Psoas muscle (tissue), 8 donors: ENCODE measurements around the gene GSTA5. TPM values are rescaled to one million over a fixed set of nuclear protein-coding genes. Genes with fewer than 3 reads are reported as not detected.
"Not testable (repeated sequence)": the region's sequence is repeated elsewhere in the genome, so short reads cannot be mapped to it uniquely, and the experiment has no call there.

Source experiments
- ATAC-seq, 4 donors: fragments of 200-7000 bp; cut with Tn5 transposase; one replicate each; pipeline ENCODE4 v1.9.1; 2020; ENCODE audit warnings: moderate library complexity in 3 of 4, mild to moderate bottlenecking in 2 of 4
- DNase-seq, 2 donors: peaks; one replicate each; pipeline ENCODE4 v3.0.0-alpha.2; 2020
- H3K27ac ChIP-seq: fragments of 200-600 bp; one replicate; pipeline ENCODE4 v1.8.0; 2022
- H3K27me3 ChIP-seq, 3 donors: fragments of 200-600 bp in 1 of 3; one replicate each; pipeline versions ENCODE4 v1.6.1 to v1.8.0; 2013 to 2022; ENCODE audit warnings: low read length in 2 of 3, mild to moderate bottlenecking in 2 of 3, moderate library complexity in 1 of 3; ENCODE audit not compliant: insufficient read depth in 3 of 3
- H3K36me3 ChIP-seq, 2 donors: fragments of 200-600 bp in 1 of 2; one replicate each; pipeline versions ENCODE4 v1.6.1 to v1.8.0; 2013 to 2022; ENCODE audit warnings: low read depth in 1 of 2, mild to moderate bottlenecking in 1 of 2, moderate library complexity in 1 of 2; ENCODE audit not compliant: insufficient read depth in 1 of 2
- H3K4me1 ChIP-seq: fragments of 200-600 bp; one replicate; pipeline ENCODE4 v1.8.0; 2022
- H3K4me3 ChIP-seq: fragments of 200-600 bp; one replicate; pipeline ENCODE4 v1.8.0; 2022; ENCODE audit warnings: mild to moderate bottlenecking
- H3K9me3 ChIP-seq: fragments of 200-600 bp; one replicate; pipeline ENCODE4 v1.8.0; 2022
- CTCF ChIP-seq: fragments of 200-600 bp; IDR thresholded peaks from one replicate; pipeline ENCODE4 v1.8.0; 2022; ENCODE audit warnings: antibody characterized with exemption
- WGBS, 3 donors: extraction: QIAGEN DNeasy Blood & Tissue Kit; methylation state at CpG; one replicate each; pipeline versions ENCODE4 v1.1.6 to v1.1.7; 2013; 5-methylcytosine and 5-hydroxymethylcytosine counted together
- intact Hi-C, 2 donors: fragments of 100-400 bp; cut with DNase I; formaldehyde crosslinking; loops; one replicate each; pipeline versions ENCODE4 v1.11.0 to v1.14.2; 2022
- polyA plus RNA-seq, 3 donors: library from polyadenylated mRNA; stranded (reverse); fragments of 200-250 nt; gene quantifications; one replicate each; pipeline ENCODE4 v1.2.3, GENCODE V29; 2013
- total RNA-seq, 4 donors: library from RNA; stranded (reverse); fragmentation: NEBNext Ultra II Directional in 2 of 4; extraction: Animal tissue kit (Norgen Biotek cat#: 25700) in 2 of 4; gene quantifications; one replicate each; pipeline versions ENCODE4 v1.2.1 to v1.2.4, GENCODE V29; 2021 to 2023
- donor health status: healthy with polysubstance abuse.
- donor health status: DM: no; HTN: no; CAD: no; lungs with moderate emphysema.
- donor health status: Bipolar disorder and iron deficiency.
- donor health status: healthy.
- donor health status: DM: yes; HTN: yes; CAD: no.
- donor health status: DM: no; HTN: no; CAD: no.
- donor health status: DM: no; HTN: no; CAD: no.
- donor health status: DM: yes; HTN: yes; CAD: no.

Gene GSTA5
- total and polyA plus RNA-seq, 7 donors: not detected

- H3K36me3 ChIP-seq: no peaks in the 10 kb centered on the region
- no peak overlapping the region for H3K4me3 ChIP-seq
- TF ChIP-seq CTCF: peak; percentile 21
- peaks cover 0 to 3% (median 0%) of the 10 kb centered on the region in 3 donors for H3K27me3 ChIP-seq
- H3K9me3 ChIP-seq: no peaks in the 10 kb centered on the region
- ATAC-seq (no peak), DNase-seq (no peak)
- no peak overlapping the region for H3K27ac ChIP-seq
- no peaks in the 10 kb centered on the region for H3K4me1 ChIP-seq
- intact Hi-C loops: no loop called here
- 63 to 65% (median 64%) methylated on average over 20 of the region's 20 CpGs for WGBS, 3 donors
These were observed 1.2 kb downstream of the GSTA5 start for GRCh38 chr6:52839124-52840055.

- WGBS, 3 donors: 48 to 53% (median 53%) methylated on average over 1 of the region's 1 CpG
- DNase-seq: no peak
- Histone ChIP-seq H3K27me3 (peaks cover 0 to 3% (median 0%) of the 10 kb centered on the region in 3 donors), H3K36me3 (no peaks in the 10 kb centered on the region), H3K27ac (no peak overlapping the region), H3K4me1 (no peaks in the 10 kb centered on the region), H3K9me3 (no peaks in the 10 kb centered on the region), H3K4me3 (no peak overlapping the region)
- ATAC-seq: no peak
- intact Hi-C loops: no loop called here
- no peak for TF ChIP-seq CTCF
These were observed 6.1 kb downstream of the GSTA5 start for GRCh38 chr6:52834481-52834880.

- H3K4me1 ChIP-seq, DNase-seq, H3K4me3 ChIP-seq, H3K27ac ChIP-seq, H3K27me3 ChIP-seq, H3K36me3 ChIP-seq, intact Hi-C loops, ATAC-seq, H3K9me3 ChIP-seq: not testable (repeated sequence)
- 81 to 84% (median 81%) methylated on average over 3 to 4 of the region's 4 CpGs for WGBS, 3 donors
These were observed 9.7 kb downstream of the GSTA5 start for GRCh38 chr6:52830869-52831268.

GRCh38 chr6:52829046-52829817, 11.4 kb downstream of the GSTA5 start:
- H3K36me3 ChIP-seq: no peaks in the 10 kb centered on the region
- DNase-seq (no peak), ATAC-seq (no peak)
- no peaks in the 10 kb centered on the region for H3K9me3 ChIP-seq
- no peak overlapping the region for H3K27ac ChIP-seq
- H3K27me3 ChIP-seq: no peaks in the 10 kb centered on the region
- intact Hi-C loops: no loop called here
- no peak overlapping the region for H3K4me3 ChIP-seq
- no peak for TF ChIP-seq CTCF
- 87 to 89% (median 89%) methylated on average over 35 to 37 of the region's 37 CpGs for WGBS, 3 donors
- H3K4me1 ChIP-seq: no peaks in the 10 kb centered on the region

GRCh38 chr6:52828621-52829020, 12.0 kb downstream of the GSTA5 start:
- 66 to 78% (median 76%) methylated on average over 4 of the region's 4 CpGs for WGBS, 3 donors
- not testable (repeated sequence) for DNase-seq

GRCh38 chr6:52827073-52827783, 13.4 kb downstream of the GSTA5 start:
- H3K4me3 ChIP-seq, H3K27me3 ChIP-seq, H3K4me1 ChIP-seq, H3K27ac ChIP-seq, H3K9me3 ChIP-seq, intact Hi-C loops, H3K36me3 ChIP-seq, ATAC-seq, DNase-seq: not testable (repeated sequence)
- WGBS, 3 donors: 81 to 94% (median 84%) methylated on average over 1 of the region's 1 CpG

More at GRCh38 chr6:52828621-52829020, 12.0 kb downstream of the GSTA5 start:
- H3K36me3 ChIP-seq, H3K9me3 ChIP-seq, H3K4me1 ChIP-seq, intact Hi-C loops, H3K4me3 ChIP-seq, ATAC-seq, H3K27me3 ChIP-seq, H3K27ac ChIP-seq: not testable (repeated sequence)
